ENCODE measurements around the gene SMG6. TPM values are rescaled to one million over a fixed set of nuclear protein-coding genes. Genes with fewer than 3 reads are reported as not detected.

Gene SMG6
- total RNA-seq, 1 experiment from 2014 or later, result 36.1 TPM

DNA sequence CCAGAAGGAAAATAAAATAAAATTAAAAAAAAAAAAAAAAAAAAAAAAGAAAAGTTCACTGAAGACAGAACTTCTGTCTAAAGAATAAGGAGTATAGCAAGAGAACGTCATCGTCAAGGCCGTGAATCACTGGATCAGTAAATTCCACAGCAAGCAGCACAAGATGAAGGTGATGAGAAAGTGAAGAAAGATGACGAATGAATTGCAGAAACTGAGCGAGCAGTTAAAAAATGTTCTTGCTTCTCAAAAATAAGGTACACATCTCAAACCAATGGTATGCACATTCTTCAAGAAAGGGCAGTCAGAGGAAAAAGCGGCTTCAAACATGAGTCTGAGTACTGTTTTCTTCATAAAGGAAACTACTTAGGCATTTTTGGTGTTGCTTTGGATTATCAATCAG lies 104.7 kb downstream of the SMG6 start:
- BruUV-seq (replicated peaks), result no TSS peak
- H3K27ac ChIP-seq (ENCODE audit: low read depth, low read length, poor library complexity, severe bottlenecking), result no peak overlapping the region
- no peak overlapping the region for H3K4me3 ChIP-seq (ENCODE audit: low read depth, low read length, poor library complexity, severe bottlenecking)
- CTCF ChIA-PET, result no interaction called here
- peaks cover 11% of the 10 kb centered on the region for H3K4me1 ChIP-seq (ENCODE audit: insufficient read depth, low read length, poor library complexity, severe bottlenecking)
- no peak for DNase-seq (ENCODE audit: low spot score)
- no peaks in the 10 kb centered on the region for H3K9me3 ChIP-seq (ENCODE audit: low read depth, low read length, poor library complexity, severe bottlenecking)
- no peak for TF ChIP-seq EZH2 (IDR thresholded peaks at IDR 0.05; ENCODE audit: borderline replicate concordance, low read depth, low read length, poor library complexity, severe bottlenecking)
- TF ChIP-seq, protein P1, sequence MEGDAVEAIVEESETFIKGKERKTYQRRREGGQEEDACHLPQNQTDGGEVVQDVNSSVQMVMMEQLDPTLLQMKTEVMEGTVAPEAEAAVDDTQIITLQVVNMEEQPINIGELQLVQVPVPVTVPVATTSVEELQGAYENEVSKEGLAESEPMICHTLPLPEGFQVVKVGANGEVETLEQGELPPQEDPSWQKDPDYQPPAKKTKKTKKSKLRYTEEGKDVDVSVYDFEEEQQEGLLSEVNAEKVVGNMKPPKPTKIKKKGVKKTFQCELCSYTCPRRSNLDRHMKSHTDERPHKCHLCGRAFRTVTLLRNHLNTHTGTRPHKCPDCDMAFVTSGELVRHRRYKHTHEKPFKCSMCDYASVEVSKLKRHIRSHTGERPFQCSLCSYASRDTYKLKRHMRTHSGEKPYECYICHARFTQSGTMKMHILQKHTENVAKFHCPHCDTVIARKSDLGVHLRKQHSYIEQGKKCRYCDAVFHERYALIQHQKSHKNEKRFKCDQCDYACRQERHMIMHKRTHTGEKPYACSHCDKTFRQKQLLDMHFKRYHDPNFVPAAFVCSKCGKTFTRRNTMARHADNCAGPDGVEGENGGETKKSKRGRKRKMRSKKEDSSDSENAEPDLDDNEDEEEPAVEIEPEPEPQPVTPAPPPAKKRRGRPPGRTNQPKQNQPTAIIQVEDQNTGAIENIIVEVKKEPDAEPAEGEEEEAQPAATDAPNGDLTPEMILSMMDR (conservative IDR thresholded peaks at IDR 0.05; ENCODE audit: low read depth, low read length), result no peak
- POLR2A ChIA-PET (ENCODE audit: low non-redundant PET), result no interaction called here
- no peaks in the 10 kb centered on the region for H3K27me3 ChIP-seq (replicated peaks; ENCODE audit: insufficient read depth, low read depth, low read length, poor library complexity)
- peaks cover 2% of the 10 kb centered on the region for H3K36me3 ChIP-seq (ENCODE audit: insufficient read depth, low read length, poor library complexity, severe bottlenecking)
- intact Hi-C loops (cut with micrococcal nuclease; ENCODE audit: unreplicated experiment), result no loop called here

DNA sequence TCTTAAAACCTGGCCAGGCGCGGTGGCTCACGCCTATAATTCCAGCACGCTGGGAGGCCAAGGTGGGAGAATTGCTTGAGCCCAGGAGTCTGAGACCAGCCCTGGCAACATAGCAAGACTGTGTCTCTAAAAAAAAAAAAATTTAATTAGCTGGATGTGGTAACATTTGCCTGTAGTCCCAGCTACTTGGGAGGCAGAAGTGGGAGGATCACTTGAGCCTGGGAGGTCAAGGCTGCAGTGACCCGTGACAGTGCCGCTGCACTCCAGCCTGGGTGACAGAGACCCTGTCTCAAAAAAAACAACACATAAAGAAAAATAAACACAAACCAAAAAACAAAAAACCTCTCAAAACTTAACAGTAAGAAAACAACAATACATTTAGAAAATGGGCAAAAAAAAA lies 106.3 kb downstream of the SMG6 start:
- no peaks in the 10 kb centered on the region for H3K27me3 ChIP-seq (replicated peaks; ENCODE audit: insufficient read depth, low read depth, low read length, poor library complexity)
- POLR2A ChIA-PET (ENCODE audit: low non-redundant PET), result no interaction called here
- no peak overlapping the region for H3K4me3 ChIP-seq (ENCODE audit: low read depth, low read length, poor library complexity, severe bottlenecking)
- peaks cover 21% of the 10 kb centered on the region for H3K4me1 ChIP-seq (ENCODE audit: insufficient read depth, low read length, poor library complexity, severe bottlenecking)
- CTCF ChIA-PET, result no interaction called here
- no TSS peak for BruUV-seq (replicated peaks)
- no peak for DNase-seq (ENCODE audit: low spot score)
- intact Hi-C loops (cut with micrococcal nuclease; ENCODE audit: unreplicated experiment), result no loop called here
- TF ChIP-seq, protein P1 (conservative IDR thresholded peaks at IDR 0.05; ENCODE audit: low read depth, low read length), result no peak
- no peak for TF ChIP-seq EZH2 (IDR thresholded peaks at IDR 0.05; ENCODE audit: borderline replicate concordance, low read depth, low read length, poor library complexity, severe bottlenecking)
- peaks cover 3% of the 10 kb centered on the region for H3K36me3 ChIP-seq (ENCODE audit: insufficient read depth, low read length, poor library complexity, severe bottlenecking)
- no peak overlapping the region for H3K27ac ChIP-seq (ENCODE audit: low read depth, low read length, poor library complexity, severe bottlenecking)
- H3K9me3 ChIP-seq (ENCODE audit: low read depth, low read length, poor library complexity, severe bottlenecking), result no peaks in the 10 kb centered on the region

DNA sequence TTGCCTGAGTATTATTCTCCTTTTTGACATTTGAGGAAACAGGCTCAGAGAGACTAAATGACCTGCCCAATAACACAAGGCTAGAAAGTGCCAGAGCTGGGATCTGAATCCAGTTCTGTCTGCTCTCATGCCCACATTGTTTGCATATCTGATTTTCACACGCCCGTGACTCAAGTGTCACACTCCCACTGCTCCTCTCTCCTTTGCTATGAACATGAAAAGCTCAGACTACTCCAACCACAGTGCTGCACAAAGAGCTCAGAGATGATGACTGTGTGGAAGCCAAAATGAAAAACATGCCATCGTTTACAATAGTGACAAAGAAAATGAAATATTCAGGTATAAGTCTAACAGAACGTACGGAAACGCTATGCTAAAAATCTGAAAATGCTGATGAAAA lies 107.9 kb downstream of the SMG6 start:
- CTCF ChIA-PET, result no interaction called here
- DNase-seq (ENCODE audit: low spot score), result no peak
- Histone ChIP-seq H3K4me3 (ENCODE audit: low read depth, low read length, poor library complexity, severe bottlenecking) (no peak overlapping the region), H3K9me3 (ENCODE audit: low read depth, low read length, poor library complexity, severe bottlenecking) (no peaks in the 10 kb centered on the region), H3K4me1 (ENCODE audit: insufficient read depth, low read length, poor library complexity, severe bottlenecking) (peaks cover 28% of the 10 kb centered on the region), H3K36me3 (ENCODE audit: insufficient read depth, low read length, poor library complexity, severe bottlenecking) (peaks cover 3% of the 10 kb centered on the region), H3K27ac (ENCODE audit: low read depth, low read length, poor library complexity, severe bottlenecking) (no peak overlapping the region), H3K27me3 (replicated peaks; ENCODE audit: insufficient read depth, low read depth, low read length, poor library complexity) (no peaks in the 10 kb centered on the region)
- BruUV-seq (replicated peaks), result no TSS peak
- intact Hi-C loops (cut with micrococcal nuclease; ENCODE audit: unreplicated experiment), result no loop called here
- POLR2A ChIA-PET (ENCODE audit: low non-redundant PET), result no interaction called here
- TF ChIP-seq EZH2 (IDR thresholded peaks at IDR 0.05; ENCODE audit: borderline replicate concordance, low read depth, low read length, poor library complexity, severe bottlenecking), result no peak
- TF ChIP-seq, protein P1 (conservative IDR thresholded peaks at IDR 0.05; ENCODE audit: low read depth, low read length), result no peak
